GM19455 (cell line): ENCODE results near the gene MYADML2.
A peak's percentile ranks its signal among the peaks of the same experiment; 100 is the strongest.

Experiments
- ATAC-seq: cut with Tn5 transposase; IDR thresholded peaks from one replicate; pipeline ENCODE4 v1.9.1; 2021; ENCODE audit not compliant: unreplicated experiment

The MYADML2 gene

DNA sequence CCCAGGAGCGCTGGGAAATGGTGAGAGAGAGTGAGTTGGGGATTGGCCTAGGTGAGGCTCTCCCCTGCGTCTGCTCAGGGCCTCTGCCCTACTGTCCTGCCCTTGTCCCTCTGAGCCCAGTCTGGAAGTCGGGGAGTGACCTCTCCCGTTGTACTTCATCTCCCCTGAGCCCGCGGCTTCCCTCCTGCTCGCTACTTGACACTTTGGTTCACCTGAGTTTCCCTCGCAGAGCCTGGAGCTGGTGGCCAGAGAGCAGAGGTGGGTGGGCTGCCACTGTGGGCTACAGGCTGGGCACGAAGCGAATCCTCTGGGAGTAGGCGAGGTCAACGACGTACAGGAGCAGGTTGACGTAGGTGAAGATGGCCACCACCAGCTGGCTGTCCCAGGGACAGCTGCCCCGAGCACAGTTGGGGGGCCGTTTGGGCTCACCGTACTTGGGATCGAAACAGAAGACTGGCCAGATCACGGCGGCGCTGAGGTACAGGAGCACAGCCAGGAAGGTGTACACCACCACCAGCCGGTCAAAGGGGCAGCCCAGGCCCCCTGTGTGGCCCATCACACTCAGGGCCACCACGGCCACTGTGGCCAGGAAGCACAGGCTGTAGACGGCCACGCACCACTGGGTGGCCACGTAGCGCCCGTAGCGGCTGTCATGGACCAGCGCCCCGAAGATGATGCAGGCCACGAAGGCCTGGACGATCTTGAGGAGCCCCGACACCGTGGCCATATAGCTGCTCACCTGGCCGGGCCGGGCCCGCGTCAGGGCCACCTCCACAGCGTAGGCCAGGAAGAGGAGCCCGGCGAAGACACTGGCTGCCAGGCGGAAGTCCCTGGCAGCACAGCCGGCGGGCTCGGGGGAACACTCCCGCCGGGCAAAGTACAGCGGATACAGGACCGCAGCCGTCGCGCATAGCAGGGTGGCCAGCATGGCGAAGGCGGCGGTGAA, 6.2 kb downstream of the MYADML2 start:
- ATAC-seq = no peak

GRCh38 chr17:81939881-81940385, 7.1 kb downstream of the MYADML2 start:
- ATAC-seq = no peak

DNA sequence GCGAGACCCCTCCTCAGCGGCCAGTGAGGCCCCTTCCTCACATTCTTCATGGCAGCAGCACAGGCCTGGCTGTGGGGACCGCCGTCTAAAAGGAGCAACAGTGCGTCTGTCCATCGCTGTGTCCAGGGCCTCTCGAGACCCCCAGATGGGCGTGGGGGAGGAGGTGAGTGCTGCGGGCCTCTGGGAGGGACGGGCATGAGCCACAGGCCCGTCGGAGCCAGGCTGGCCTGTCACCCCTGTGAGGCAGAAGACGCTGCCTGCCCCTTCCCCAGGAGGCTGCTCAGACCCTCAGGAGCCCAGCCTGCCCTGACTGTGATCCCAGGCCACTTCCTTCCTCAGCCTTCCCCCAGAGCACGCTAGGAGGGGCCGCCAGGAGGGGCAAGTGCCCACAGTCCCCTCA, 7.8 kb downstream of the MYADML2 start:
- ATAC-seq = no peak

DNA sequence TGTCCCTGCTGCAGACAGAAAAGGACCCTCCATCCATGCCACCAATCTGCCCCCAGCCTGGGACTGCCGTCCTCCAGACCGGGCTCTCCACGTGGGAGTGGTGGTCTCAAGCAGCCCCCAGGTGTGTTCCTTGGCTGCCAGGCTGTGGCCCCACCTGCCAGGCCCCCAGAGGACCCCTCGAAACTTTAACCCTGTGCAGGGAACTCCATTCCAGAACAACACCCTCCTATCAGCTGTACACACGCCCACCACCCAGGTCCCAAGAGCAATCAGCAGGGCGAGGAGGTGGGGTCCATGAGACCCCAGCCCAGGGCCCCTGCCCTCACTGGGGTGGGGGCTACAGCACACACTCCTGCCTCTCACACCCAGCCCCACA, 11.3 kb downstream of the MYADML2 start:
- ATAC-seq = no peak

- no peak for ATAC-seq
These were observed 12.0 kb downstream of the MYADML2 start for GRCh38 chr17:81934850-81935708.

DNA sequence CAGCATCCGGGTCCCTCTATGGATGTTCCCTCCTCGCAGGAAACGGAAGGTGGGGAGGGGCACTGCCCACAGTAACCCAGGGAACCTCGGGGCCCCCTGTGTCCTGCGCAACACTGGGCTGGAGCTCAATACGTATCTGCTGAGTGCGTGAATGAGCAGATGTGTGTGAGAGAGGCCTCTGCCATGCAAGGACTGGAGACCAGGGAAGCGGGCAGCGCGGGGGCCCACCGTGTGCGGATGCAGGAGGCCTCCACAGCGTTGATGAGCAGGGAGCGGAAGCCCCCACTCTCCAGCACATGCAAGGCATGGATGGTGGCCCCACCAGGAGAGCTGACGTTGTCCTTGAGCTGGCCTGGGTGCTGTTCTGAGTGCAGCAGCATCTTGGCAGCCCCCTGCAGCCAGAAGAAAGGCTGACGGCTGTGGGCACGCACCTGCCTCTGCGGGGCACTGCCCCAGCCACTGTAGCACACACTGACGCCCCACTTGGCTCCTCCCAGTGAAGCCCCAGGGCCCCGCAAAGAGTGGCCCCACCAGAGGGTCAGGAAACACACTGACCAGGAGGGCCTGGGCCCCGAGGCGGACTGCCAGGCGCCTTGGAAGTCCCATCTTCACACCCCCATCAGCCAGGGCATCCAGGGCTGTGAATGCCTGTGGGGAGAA, 12.8 kb downstream of the MYADML2 start:
- ATAC-seq = no peak

DNA sequence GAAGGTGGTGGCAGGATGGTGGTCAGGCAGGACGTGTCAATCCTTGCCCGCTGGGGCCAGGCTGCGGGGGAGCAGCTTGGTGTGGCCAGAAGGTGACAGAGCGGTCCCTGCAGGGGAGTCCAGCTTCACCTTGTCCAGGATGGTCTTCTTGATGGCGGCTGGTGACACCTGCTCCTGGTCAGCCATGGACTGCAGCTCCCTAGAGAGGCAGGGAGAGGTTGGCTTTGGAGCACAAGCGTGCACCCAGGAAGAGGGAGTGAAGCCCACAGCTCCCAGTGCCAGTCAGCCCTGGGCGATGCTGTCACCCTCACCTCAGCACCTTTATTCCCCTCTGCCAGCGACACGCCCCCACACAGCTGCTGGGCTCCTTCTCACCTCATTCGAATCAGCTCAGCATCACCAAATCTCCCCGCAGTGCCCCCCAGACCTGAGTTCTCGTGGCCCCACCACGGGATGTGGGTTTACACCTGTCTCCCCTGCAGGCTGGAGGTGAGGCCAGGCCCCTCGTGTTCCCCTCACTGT, 13.8 kb downstream of the MYADML2 start:
- ATAC-seq = no peak

DNA sequence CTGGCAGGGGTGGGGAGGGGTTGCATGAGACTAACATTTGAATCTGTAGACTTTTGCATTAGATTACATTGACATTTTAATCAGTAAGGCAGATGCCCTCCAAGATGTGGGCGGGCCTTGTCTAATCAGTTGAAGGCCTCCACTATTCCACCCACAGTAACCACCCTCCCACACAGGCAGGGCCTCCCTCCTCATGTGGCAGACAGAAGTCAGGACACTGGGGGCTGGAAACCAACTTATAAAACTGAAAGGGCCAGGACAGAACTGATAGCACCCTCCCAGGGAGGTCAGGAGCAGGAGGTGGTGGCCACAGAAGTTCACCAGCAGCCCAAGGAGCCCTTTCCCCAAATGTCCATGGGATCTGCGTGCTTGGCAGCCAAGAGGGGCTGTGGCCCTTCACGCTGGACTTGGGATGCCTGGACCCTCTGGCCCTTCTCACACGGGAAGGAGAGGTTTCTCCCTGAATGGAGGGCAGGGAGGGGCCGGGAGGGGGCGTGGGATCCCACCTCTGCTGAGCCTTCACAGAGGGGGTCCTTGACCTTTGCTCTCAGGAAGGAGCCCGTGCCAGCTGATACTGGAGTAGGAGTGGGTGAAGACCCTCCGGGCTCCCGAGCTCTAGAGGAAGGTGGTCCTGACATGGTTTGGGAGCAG, 14.6 kb downstream of the MYADML2 start:
- no peak for ATAC-seq

DNA sequence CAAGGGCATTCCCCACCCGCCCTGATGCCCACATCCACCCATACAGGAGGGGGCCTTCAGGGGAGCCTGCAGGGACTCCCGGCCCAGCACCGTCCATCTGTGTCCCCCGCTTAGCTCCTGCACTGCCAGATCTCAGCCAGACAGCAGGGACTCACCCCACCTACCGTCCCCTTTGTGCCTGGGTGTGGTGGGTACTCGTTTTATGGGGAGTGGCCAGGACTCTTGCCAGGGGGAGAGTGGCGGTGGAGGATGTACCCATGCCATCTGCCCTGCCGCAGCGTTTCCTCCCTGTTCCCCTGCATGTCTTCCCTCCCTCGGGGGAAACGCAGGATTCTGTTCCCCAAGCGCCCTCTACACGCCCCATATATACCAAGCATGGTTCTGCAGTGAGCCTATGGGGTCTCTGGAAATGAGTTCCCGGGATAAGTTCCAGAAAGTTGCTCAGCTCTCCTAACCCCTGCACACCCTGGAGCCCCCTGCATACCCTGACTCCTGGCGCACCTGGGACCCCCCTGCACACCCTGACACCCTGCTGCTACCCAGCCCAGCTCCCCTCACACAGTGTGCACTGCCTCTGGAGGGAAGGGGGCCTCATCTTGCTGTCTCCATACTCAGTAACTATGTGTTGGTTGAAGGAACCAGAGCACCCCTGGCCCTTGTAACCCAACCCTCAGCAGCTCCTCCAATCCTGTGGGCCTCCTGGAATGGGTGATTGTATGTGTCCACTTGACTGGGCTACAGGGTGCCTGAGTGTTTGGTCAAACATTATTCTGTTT, 15.3 kb downstream of the MYADML2 start:
- no peak for ATAC-seq

GRCh38 chr17:81931189-81931556, 15.9 kb downstream of the MYADML2 start:
- ATAC-seq = no peak

GRCh38 chr17:81930142-81931125, 16.6 kb downstream of the MYADML2 start:
- ATAC-seq = no peak

DNA sequence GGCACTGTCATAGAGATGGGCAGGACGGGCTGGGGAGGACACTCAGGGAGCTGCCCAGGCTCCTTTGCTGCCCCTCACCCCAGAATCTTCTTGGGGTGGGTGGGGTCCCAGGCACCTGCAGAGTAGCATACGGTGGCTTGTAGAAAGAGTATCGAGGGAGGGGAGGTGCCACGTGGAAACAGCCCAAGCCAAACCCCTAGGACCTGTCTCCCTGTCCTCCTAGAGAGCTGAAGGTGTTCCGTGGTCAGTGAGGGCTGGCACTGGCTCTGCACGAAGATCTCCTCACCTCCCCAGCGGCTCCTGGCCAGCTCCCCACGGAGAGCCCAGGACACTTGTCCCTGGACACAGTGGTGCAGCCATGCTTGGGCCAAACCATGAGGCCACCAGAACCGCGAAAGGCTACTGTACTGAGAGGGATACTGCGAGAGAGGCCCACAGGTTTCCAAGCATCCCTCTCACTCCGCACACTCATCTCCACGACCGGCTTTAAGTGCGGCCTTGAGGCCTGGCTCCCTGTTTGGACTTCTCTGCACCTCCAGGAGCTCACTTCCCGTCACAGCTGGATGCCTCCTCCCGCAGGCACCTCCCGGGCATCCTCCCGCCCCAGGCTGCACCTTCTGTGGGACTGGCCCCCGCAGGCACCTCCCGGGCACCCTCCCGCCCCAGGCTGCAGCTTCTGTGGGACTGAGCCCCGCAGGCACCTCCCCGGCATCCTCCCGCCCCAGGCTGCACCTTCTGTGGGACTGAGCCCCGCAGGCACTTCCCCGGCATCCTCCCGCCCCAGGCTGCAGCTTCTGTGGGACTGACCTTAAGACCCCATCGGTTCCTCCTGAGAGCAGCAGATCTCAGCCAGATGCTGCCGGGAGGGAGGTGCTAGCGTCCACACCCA, 17.5 kb downstream of the MYADML2 start:
- no peak for ATAC-seq

DNA sequence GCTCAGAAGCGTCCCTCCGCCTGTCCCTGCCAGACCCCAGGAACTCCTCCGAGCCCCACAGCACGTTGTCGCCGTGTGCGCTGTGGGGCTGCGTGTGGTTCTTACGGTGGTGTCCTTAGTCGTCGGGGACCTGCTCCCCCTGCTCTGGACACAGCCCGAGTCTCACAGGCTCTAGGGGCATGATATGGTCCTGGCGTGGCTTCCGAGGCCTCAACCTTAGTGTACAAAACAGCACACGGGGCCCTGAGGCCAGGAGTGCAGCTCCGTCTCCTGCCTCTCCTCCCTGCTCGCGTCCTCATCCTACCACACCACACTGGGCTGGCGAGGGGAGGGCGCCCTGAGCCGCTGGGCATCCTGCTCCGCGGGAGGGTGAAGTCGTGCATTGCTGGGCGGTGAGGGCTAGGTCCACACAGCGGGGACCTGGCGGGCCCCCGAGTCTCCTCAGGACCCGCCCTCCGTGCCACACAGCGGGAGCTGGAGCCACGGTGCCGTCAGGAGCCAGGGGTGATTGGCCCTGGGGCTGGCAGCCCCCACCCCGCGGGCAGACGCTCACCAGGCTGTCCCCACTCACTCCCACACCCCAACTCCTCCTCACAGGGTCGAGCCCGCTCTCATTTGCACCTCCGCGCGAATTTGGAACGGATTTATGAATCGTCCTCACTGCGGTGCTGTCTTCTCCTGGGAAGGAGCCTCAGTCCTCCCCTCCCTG, 18.3 kb downstream of the MYADML2 start:
- no peak for ATAC-seq

DNA sequence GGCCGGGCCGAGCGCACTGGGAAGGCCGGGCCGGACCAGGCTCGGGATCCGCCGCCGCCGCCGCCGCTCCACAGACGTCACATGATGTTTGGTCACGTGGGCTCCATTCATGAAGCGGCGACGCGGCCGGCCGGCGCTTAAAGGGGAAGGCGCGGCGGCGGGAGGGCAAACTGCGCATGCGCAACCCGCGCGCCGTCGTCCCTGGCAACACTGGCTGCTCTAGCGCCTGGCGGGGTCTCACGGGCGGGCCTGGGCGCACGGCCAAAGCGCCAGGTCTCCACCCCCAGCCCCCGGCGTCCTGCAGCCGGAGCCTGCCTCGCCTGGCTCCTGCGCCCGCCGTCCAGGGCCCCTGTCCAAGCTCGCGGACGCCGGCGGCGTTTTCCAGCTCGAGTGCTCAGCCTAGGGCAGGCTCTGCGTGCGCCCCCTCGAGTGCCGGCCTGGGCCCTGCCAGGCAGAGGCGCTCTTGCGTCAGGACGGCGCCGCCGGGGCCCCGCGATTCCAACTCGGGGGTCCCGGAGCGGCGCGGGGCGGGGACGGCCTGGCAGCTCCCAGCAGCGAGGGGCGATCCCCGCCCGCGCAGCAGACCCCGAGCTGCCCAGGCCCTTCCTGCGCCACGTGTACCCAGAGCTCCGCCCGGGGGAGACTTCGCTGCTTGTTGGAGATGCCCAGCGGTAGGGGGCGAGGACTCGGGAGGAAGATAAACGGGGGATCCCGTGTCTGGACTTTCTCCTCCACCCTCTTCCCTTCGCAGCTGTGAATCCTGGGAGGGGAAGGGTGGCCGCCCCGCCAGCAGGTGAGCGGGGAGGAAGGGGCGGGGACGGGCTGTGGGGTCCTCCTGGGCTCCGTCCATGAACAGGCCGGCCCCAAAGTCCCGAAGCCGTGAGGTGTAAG, 19.1 kb downstream of the MYADML2 start, which contains the start of gene MAFG:
Gene MAFG (minus strand): TSS at position 83 of the 891 bp plus-strand sequence. CDS start 4,550 bp downstream, outside the sequence.
- ATAC-seq = peak; percentile 59

DNA sequence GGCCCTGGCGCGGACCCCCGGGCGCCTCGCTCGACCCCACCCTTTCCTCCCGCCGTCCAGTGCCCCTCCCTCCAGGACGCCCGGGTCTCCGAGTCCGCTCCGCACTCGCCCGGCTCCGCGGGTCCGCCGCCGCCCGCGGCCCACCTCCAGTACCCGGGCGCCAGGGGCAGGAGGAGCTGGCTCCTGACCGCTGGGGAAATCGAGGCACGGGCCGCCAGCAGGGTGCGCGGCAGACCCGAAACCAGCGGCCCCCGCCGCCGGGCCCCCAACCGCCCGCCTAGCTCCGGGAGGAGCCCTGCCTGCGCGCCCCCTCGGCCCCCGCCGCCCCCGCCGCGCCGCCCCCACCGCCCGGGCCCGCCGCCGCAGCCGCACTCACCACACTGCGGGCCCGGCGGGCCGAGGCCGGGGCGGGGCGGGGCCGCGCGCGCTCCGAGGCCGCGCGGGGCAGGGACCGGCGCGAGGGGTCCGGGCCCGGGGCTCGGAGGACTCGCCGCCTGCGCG, 19.8 kb downstream of the MYADML2 start:
- peak; percentile 26 for ATAC-seq
